Erythroblast (primary cell): Measurements from ENCODE around the gene FARP1.

Source experiments
- GATA1 ChIP-seq: IDR thresholded peaks from 2 replicates; pipeline ENCODE4 v1.6.1; 2011; ENCODE audit warnings: low read depth, mild to moderate bottlenecking, control low read depth, low read length, moderate library complexity
- POLR2A ChIP-seq: IDR thresholded peaks from 2 replicates; pipeline ENCODE4 v1.6.1; 2011; ENCODE audit warnings: mild to moderate bottlenecking, low read length

DNA sequence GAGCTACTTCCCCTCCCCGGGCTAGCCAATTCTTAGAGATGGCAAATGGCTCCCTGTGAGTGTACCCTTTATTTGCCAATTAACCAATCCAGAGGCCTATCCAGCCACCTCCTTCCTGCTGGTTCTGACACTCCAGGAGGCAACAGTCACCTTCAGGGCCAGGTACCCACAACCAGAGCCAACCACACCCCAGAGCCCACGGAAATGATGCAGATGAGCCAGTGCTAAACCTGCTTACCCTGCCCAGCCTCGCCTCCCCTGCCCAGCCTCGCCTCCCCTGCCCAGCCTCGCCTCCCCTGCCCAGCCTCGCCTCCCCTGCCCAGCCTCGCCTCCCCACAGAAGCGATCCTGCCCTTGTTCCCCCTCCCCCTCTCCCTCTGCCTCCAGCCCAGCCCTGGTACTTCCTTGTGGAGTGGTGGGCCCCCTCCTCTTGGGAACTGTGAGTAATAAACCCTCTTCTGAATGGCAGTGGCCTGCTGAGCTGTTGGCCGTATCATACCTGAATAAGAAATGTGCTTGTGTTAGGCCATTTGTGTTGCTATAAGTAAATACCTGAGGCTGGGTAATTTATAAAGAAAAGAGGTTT is 207.9 kb downstream of the FARP1 start:
- no peak for TF ChIP-seq POLR2A
- no peak for TF ChIP-seq GATA1
